ENCODE measurements around the gene NID2.

- TF ChIP-seq, protein P1, sequence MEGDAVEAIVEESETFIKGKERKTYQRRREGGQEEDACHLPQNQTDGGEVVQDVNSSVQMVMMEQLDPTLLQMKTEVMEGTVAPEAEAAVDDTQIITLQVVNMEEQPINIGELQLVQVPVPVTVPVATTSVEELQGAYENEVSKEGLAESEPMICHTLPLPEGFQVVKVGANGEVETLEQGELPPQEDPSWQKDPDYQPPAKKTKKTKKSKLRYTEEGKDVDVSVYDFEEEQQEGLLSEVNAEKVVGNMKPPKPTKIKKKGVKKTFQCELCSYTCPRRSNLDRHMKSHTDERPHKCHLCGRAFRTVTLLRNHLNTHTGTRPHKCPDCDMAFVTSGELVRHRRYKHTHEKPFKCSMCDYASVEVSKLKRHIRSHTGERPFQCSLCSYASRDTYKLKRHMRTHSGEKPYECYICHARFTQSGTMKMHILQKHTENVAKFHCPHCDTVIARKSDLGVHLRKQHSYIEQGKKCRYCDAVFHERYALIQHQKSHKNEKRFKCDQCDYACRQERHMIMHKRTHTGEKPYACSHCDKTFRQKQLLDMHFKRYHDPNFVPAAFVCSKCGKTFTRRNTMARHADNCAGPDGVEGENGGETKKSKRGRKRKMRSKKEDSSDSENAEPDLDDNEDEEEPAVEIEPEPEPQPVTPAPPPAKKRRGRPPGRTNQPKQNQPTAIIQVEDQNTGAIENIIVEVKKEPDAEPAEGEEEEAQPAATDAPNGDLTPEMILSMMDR (IDR thresholded peaks at IDR 0.05; ENCODE audit: low read depth, low read length) = no peak
- TF ChIP-seq EZH2phosphoT487 (IDR thresholded peaks at IDR 0.05; ENCODE audit: low read depth) = no peak
These were observed 11.4 kb upstream of the NID2 start for GRCh38 chr14:52080158-52080800.
